Keratinocyte (primary cell): ENCODE results near the gene TEX44. TPM values are rescaled to one million over a fixed set of nuclear protein-coding genes. Genes with fewer than 3 reads are reported as not detected.
"Not testable (repeated sequence)": the region's sequence is repeated elsewhere in the genome, so short reads cannot be mapped to it uniquely, and the experiment has no call there.

Source experiments
- DNase-seq: peaks from one replicate; pipeline ENCODE4 v3.0.0-alpha.2; 2011; ENCODE audit warnings: low read depth, missing footprints, low spot score
- FAIRE-seq: peaks from 2 replicates; lab custom pipeline; 2011; peaks lifted over from hg19 to GRCh38; lab: Jason Lieb, UNC
- H2AFZ ChIP-seq: 2 replicates; pipeline ENCODE4 v1.6.0; 2012; ENCODE audit warnings: low read length, control low read depth, inconsistent platforms; ENCODE audit not compliant: control insufficient read depth
- H3K27ac ChIP-seq: 2 replicates; pipeline ENCODE4 v1.5.1; 2011; ENCODE audit warnings: low read length; ENCODE audit not compliant: control insufficient read depth, insufficient read depth
- H3K27me3 ChIP-seq: 3 replicates; pipeline ENCODE4 v1.6.0; 2011; ENCODE audit warnings: low read length; ENCODE audit not compliant: control insufficient read depth, insufficient read depth; ENCODE audit errors: extremely low read depth
- H3K36me3 ChIP-seq, 2 experiments: 2 replicates in 1 of 2; 3 replicates in 1 of 2; pipeline ENCODE4 v1.5.1; 2011; ENCODE audit warnings: low read length in 2 of 2, mild to moderate bottlenecking in 1 of 2; ENCODE audit not compliant: control insufficient read depth in 2 of 2, insufficient read depth in 2 of 2; ENCODE audit errors: extremely low read depth in 1 of 2
- H3K4me1 ChIP-seq: 3 replicates; pipeline ENCODE4 v1.5.1; 2011; ENCODE audit warnings: low read length; ENCODE audit not compliant: control insufficient read depth, insufficient read depth; ENCODE audit errors: extremely low read depth
- H3K4me2 ChIP-seq: 3 replicates; pipeline ENCODE4 v1.6.0; 2011; ENCODE audit warnings: low read depth, low read length; ENCODE audit not compliant: control insufficient read depth, insufficient read depth; ENCODE audit errors: extremely low read depth
- H3K4me3 ChIP-seq, 3 experiments: fragments of 200-600 bp in 1 of 3; sonication (generic) in 1 of 3; 2 replicates in 2 of 3; 3 replicates in 1 of 3; pipeline ENCODE4 v1.5.1; 2011 to 2016; ENCODE audit warnings: low read length in 3 of 3, mild to moderate bottlenecking in 3 of 3, control low read depth in 2 of 3, inconsistent platforms in 1 of 3, low read depth in 1 of 3, mixed read lengths in 1 of 3, mixed run types in 1 of 3, moderate library complexity in 1 of 3; ENCODE audit not compliant: control insufficient read depth in 2 of 3, insufficient read depth in 2 of 3; ENCODE audit errors: extremely low read depth in 1 of 3
- H3K79me2 ChIP-seq: 2 replicates; pipeline ENCODE4 v1.6.0; 2012; ENCODE audit warnings: low read length; ENCODE audit not compliant: control insufficient read depth, insufficient read depth
- H3K9ac ChIP-seq: 3 replicates; pipeline ENCODE4 v1.6.0; 2011; ENCODE audit warnings: low read length; ENCODE audit not compliant: control insufficient read depth, insufficient read depth; ENCODE audit errors: extremely low read depth
- H3K9me1 ChIP-seq: 3 replicates; pipeline ENCODE4 v1.6.0; 2011; ENCODE audit warnings: low read length; ENCODE audit not compliant: control insufficient read depth, insufficient read depth; ENCODE audit errors: extremely low read depth
- H3K9me3 ChIP-seq: 2 replicates; pipeline ENCODE4 v1.5.1; 2012; ENCODE audit warnings: low read depth, low read length; ENCODE audit not compliant: control insufficient read depth
- H4K20me1 ChIP-seq: 3 replicates; pipeline ENCODE4 v1.6.0; 2011; ENCODE audit warnings: low read length; ENCODE audit not compliant: control insufficient read depth, insufficient read depth; ENCODE audit errors: extremely low read depth
- CTCF ChIP-seq, 3 experiments: IDR thresholded peaks in 1 of 3; conservative IDR thresholded peaks in 1 of 3; optimal IDR thresholded peaks in 1 of 3; 2 replicates in 2 of 3; 3 replicates in 1 of 3; pipeline versions ENCODE3 to v1.5.1; 2011; ENCODE audit warnings: low read length in 3 of 3, mild to moderate bottlenecking in 3 of 3, moderate library complexity in 2 of 3, control low read depth in 1 of 3, inconsistent platforms in 1 of 3; ENCODE audit not compliant: insufficient read depth in 2 of 3; ENCODE audit errors: extremely low read depth in 1 of 3
- EZH2 ChIP-seq: IDR thresholded peaks from one replicate; pipeline ENCODE4 v1.6.1; 2012; ENCODE audit warnings: inconsistent platforms, mild to moderate bottlenecking, low read length, moderate library complexity
- dilution Hi-C: fragments of 300-500 bp; cut with MboI; formaldehyde crosslinking; loops from one replicate; pipeline ENCODE4 v1.7.0; 2020; ENCODE audit warnings: low sequenced_read_pairs; ENCODE audit not compliant: extremely low pct_ligation_motif_present
- polyA plus RNA-seq, 5 experiments: library from polyadenylated mRNA; depleted of rRNA in 3 of 5; stranded (reverse) in 3 of 5; stranded (forward) in 1 of 5; unstranded in 1 of 5; fragments of >200 nt; gene quantifications; 1 replicate in 1 of 5; 2 replicates in 3 of 5; 3 replicates in 1 of 5; pipeline versions ENCODE4 v1.2.1 to v1.2.3, GENCODE V29; 2011 to 2012; ENCODE audit warnings: missing spikeins in 2 of 5, low read depth in 1 of 5, low replicate concordance in 1 of 5

TEX44 gene
- polyA plus RNA-seq, 1 donor (not counting 4 experiments of a cell fraction or from before 2014, with no cell fraction given) = not detected

DNA sequence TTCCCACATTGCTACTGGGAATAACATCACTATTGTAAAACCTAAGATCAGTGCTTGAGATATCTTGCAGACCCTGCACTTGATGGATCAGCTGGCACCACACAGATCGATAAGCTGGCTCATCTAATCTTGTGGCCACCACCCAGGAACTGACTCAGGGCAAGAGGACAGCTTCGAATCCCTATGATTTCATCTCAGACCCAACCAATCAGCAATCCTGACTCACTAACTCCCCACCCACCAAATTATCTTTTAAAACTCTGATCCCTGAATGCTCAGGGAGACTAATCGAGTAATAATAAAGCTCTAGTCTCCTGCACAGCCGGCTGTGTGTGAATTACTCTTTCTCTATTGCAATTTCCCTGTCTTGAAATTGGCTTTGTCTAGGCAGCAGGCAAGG is 11.3 kb upstream of the TEX44 start:
- Histone ChIP-seq H3K79me2 (no peaks in the 10 kb centered on the region), H2AFZ (no peak overlapping the region), H3K36me3 (no peaks in the 10 kb centered on the region), H3K9me1 (no peaks in the 10 kb centered on the region), H3K27ac (no peak overlapping the region), H3K4me3 (no peak overlapping the region), H3K9me3 (no peaks in the 10 kb centered on the region), H4K20me1 (no peaks in the 10 kb centered on the region), H3K27me3 (no peaks in the 10 kb centered on the region), H3K4me1 (peaks cover 3% of the 10 kb centered on the region), H3K9ac (no peak overlapping the region), H3K4me2 (no peak overlapping the region)
- no peak for DNase-seq
- no peak for TF ChIP-seq EZH2
- no peak for TF ChIP-seq CTCF (optimal IDR thresholded peaks at IDR 0.05 in 1 of 3, IDR thresholded peaks at IDR 0.05 in 1 of 3, conservative IDR thresholded peaks at IDR 0.05 in 1 of 3; ENCODE audit: extremely low read depth in 1 of 3, insufficient read depth in 2 of 3, low read length in 3 of 3)
- dilution Hi-C loops = no loop called here
- no peak for FAIRE-seq

- H3K4me2 ChIP-seq = no peak overlapping the region
- TF ChIP-seq CTCF (optimal IDR thresholded peaks at IDR 0.05 in 1 of 3, IDR thresholded peaks at IDR 0.05 in 1 of 3, conservative IDR thresholded peaks at IDR 0.05 in 1 of 3; ENCODE audit: extremely low read depth in 1 of 3, insufficient read depth in 2 of 3, low read length in 3 of 3) (no peak), EZH2 (no peak)
- FAIRE-seq = no peak
Observed at GRCh38 chr2:231583982-231584381, 8.7 kb upstream of the TEX44 start.

GRCh38 chr2:231587744-231588143 is 4.9 kb upstream of the TEX44 start:
- H3K27me3 ChIP-seq, H2AFZ ChIP-seq, H3K9me1 ChIP-seq, H3K9me3 ChIP-seq, H3K27ac ChIP-seq, H3K9ac ChIP-seq, H3K36me3 ChIP-seq, H3K4me3 ChIP-seq, DNase-seq, dilution Hi-C loops, H3K4me2 ChIP-seq, FAIRE-seq, H3K4me1 ChIP-seq, H4K20me1 ChIP-seq, H3K79me2 ChIP-seq: not testable (repeated sequence)

More at GRCh38 chr2:231583982-231584381, 8.7 kb upstream of the TEX44 start:
- Histone ChIP-seq H3K4me1 (no peaks in the 10 kb centered on the region), H3K9me1 (no peaks in the 10 kb centered on the region), H3K36me3 (no peaks in the 10 kb centered on the region), H3K9me3 (no peaks in the 10 kb centered on the region), H3K9ac (no peak overlapping the region), H3K4me3 (no peak overlapping the region), H3K79me2 (no peaks in the 10 kb centered on the region), H3K27me3 (no peaks in the 10 kb centered on the region), H4K20me1 (no peaks in the 10 kb centered on the region), H2AFZ (no peak overlapping the region), H3K27ac (no peak overlapping the region)
- no peak for DNase-seq
- dilution Hi-C loops = no loop called here
